PC-9 (cell line): ENCODE measurements around the gene C1orf94.

Experiments used
- CTCF ChIP-seq: fragments of 200-600 bp; sonication (generic); conservative IDR thresholded peaks from 2 replicates; pipeline ENCODE4 v1.6.1; 2017; ENCODE audit warnings: mixed run types, antibody characterized with exemption, mild to moderate bottlenecking, moderate library complexity
- EZH2 ChIP-seq: fragments of 200-600 bp; sonication (generic); IDR thresholded peaks from 2 replicates; pipeline ENCODE4 v1.8.0; 2017; ENCODE audit warnings: antibody characterized with exemption, low read depth

DNA sequence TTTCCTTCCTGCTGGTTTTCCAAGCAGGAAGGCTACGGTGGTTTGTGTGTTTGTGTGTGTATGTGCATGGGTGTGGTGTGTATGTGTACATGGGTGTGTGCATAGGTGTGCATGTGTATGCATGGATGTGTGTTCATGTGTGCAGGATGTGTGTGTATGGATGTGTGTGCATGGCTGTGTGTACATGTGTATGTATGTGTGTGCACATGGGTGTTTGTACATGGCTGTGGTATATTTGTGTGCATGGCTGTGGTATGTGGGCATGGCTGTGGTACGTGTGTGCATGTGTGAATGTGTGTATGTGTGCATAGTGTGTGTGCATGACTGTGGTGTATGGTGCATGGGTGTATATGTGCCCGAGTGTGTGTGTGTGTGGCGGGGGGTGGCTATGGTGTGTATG, 12.3 kb downstream of the C1orf94 start:
- TF ChIP-seq CTCF (no peak), EZH2 (no peak)
